Calu3 (cell line): Measurements from ENCODE around the gene PNPLA7. TPM values are rescaled to one million over a fixed set of nuclear protein-coding genes. Genes with fewer than 3 reads are reported as not detected.

Experiments used
- BruUV-seq: library from RNA; stranded (reverse); fragments of 400-500 nt; replicated peaks from 2 replicates; lab custom pipeline; 2021; lab: Mats Ljungman, UMichigan
- CTCF ChIA-PET: fragments of 300-600 bp; sonication (Branson Sonifier 250); formaldehyde crosslinking; loops from one replicate; lab custom pipeline; 2022; ENCODE audit warnings: antibody characterized with exemption; lab: Charles Lee
- DNase-seq: peaks from one replicate; pipeline ENCODE4 v3.0.0; 2022
- H3K27ac Mint-ChIP-seq: one replicate; pipeline ENCODE4 v1.8.0; 2022; ENCODE audit warnings: mixed read lengths; ENCODE audit not compliant: unreplicated experiment
- H3K27me3 Mint-ChIP-seq: one replicate; pipeline ENCODE4 v1.8.0; 2022; ENCODE audit warnings: mixed read lengths; ENCODE audit not compliant: unreplicated experiment
- H3K36me3 Mint-ChIP-seq: one replicate; pipeline ENCODE4 v1.8.0; 2022; ENCODE audit warnings: mild to moderate bottlenecking, moderate library complexity, mixed read lengths; ENCODE audit not compliant: insufficient read depth, unreplicated experiment
- H3K4me1 Mint-ChIP-seq: one replicate; pipeline ENCODE4 v1.8.0; 2022; ENCODE audit warnings: mild to moderate bottlenecking, low read depth, mixed read lengths; ENCODE audit not compliant: unreplicated experiment
- H3K4me3 Mint-ChIP-seq: one replicate; pipeline ENCODE4 v1.8.0; 2022; ENCODE audit warnings: mild to moderate bottlenecking, low read depth, moderate library complexity, mixed read lengths; ENCODE audit not compliant: unreplicated experiment
- H3K9me3 Mint-ChIP-seq: one replicate; pipeline ENCODE4 v1.8.0; 2022; ENCODE audit warnings: low read depth, mixed read lengths; ENCODE audit not compliant: unreplicated experiment
- CTCF ChIP-seq: fragments of 200-600 bp; IDR thresholded peaks from one replicate; pipeline ENCODE4 v1.8.0; 2022; ENCODE audit warnings: antibody characterized with exemption; ENCODE audit not compliant: unreplicated experiment
- intact Hi-C: fragments of 100-400 bp; cut with micrococcal nuclease; formaldehyde crosslinking; loops from one replicate; pipeline ENCODE4 v1.10.0; 2022; ENCODE audit not compliant: unreplicated experiment
- total RNA-seq: library from RNA; stranded (reverse); gene quantifications from 2 replicates; pipeline ENCODE4 v1.2.3, GENCODE V29; 2022

The PNPLA7 gene
- total RNA-seq, 1 experiment from 2014 or later = 1.8 TPM

DNA sequence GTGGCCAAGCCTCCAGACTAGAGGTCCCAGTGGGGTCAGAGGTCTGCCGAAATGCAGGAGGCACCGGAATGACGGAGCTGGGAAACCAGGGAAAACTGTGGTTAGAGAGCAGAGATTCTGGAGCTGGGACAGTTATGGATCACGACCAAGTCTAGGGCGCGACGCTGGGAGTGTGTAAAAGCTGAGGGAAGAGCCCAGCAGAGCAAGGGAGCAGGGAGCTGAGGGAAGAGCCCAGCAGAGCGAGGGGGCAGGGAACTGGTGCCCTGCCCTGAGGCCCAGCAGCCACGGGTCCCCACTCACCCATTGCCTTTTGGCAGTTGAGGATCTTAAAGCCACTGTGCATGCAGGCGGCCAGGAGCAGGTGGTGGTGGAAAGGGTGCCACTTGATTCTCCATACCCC lies 13.9 kb upstream of the PNPLA7 start:
- H3K4me1 Mint-ChIP-seq = no peaks in the 10 kb centered on the region
- H3K27me3 Mint-ChIP-seq = no peaks in the 10 kb centered on the region
- CTCF ChIA-PET = no interaction called here
- H3K36me3 Mint-ChIP-seq = peaks cover 16% of the 10 kb centered on the region
- H3K9me3 Mint-ChIP-seq = no peaks in the 10 kb centered on the region
- no peak for DNase-seq
- intact Hi-C loops = no loop called here
- no TSS peak for BruUV-seq
- no peak overlapping the region for H3K4me3 Mint-ChIP-seq
- peak overlapping the region; percentile 42 for H3K27ac Mint-ChIP-seq
- TF ChIP-seq CTCF = no peak

DNA sequence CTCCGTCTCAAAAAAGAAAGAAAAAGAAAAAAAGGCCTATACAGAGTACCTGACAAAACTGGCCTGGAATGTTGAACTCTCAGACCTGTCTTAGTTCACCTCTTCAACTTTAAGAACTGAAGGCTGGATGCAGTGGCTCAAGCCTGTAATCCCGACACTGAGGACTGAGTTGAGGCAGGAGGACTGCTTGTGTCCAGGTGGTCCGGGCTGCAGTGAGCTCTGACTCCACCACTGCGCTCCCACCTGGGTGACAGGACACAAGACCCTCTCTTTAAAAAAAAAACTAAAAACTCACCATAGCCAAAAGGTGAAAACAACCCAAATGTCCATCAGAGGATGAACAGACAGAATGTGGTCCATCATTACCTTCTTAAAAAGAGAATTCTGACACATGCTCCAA lies 7.9 kb upstream of the PNPLA7 start:
- peaks cover 25% of the 10 kb centered on the region for H3K36me3 Mint-ChIP-seq
- no peaks in the 10 kb centered on the region for H3K9me3 Mint-ChIP-seq
- H3K27me3 Mint-ChIP-seq = no peaks in the 10 kb centered on the region
- no TSS peak for BruUV-seq
- DNase-seq = no peak
- no peak for TF ChIP-seq CTCF
- H3K4me1 Mint-ChIP-seq = no peaks in the 10 kb centered on the region
- H3K27ac Mint-ChIP-seq = no peak overlapping the region
- CTCF ChIA-PET = interaction anchor here (0.6 kb wide), 1 partner anchor 307 kb away, joined by 4 read pairs; the partner anchor contains the start of gene STPG3
- intact Hi-C loops = no loop called here
- no peak overlapping the region for H3K4me3 Mint-ChIP-seq

DNA sequence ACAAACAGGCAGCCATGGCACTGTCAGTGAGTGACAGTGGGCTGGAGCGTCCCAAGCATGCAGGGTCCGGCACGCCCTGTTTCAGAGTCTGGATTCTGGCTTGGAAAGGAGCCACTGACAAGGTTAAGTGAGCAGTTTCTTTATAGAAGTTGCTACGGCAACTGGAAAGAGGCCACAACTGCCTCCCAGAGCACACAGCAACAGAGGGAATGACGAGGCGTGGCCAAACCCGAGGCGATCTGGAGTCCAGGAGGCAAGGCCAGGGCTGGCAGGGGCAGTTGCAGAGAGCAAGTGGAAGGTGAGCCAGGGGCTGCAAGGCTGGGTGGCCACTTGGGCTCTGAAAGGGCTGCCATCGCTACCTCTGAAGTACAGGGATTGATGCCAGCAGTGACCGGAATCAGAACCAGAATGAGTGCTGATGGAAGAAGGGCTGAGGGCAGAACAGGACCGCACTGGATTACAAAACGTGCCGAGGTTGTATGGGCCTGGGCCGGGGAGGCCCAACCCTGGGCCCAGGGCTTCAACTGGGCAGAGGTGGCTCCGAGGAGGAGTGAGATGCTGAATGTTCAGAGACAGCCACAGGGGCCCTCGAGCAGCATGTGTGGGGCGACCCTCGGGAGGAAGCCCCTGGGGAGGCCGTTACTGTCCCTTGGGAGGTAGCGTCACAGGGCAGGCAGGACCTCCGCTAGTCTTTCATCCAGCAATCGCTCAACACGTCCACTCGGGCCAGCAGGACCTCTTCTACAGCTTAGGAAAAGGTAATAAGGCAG lies 6.1 kb upstream of the PNPLA7 start:
- H3K27ac Mint-ChIP-seq = no peak overlapping the region
- TF ChIP-seq CTCF = no peak
- CTCF ChIA-PET = no interaction called here
- no TSS peak for BruUV-seq
- intact Hi-C loops = no loop called here
- no peaks in the 10 kb centered on the region for H3K9me3 Mint-ChIP-seq
- H3K27me3 Mint-ChIP-seq = no peaks in the 10 kb centered on the region
- no peaks in the 10 kb centered on the region for H3K4me1 Mint-ChIP-seq
- H3K4me3 Mint-ChIP-seq = no peak overlapping the region
- DNase-seq = no peak
- peaks cover 30% of the 10 kb centered on the region for H3K36me3 Mint-ChIP-seq

- CTCF ChIA-PET = no interaction called here
These were observed 5.0 kb upstream of the PNPLA7 start for GRCh38 chr9:137555179-137555578.

More at GRCh38 chr9:137555179-137555578, 5.0 kb upstream of the PNPLA7 start:
- Mint-ChIP-seq H3K27me3 (no peaks in the 10 kb centered on the region), H3K27ac (no peak overlapping the region), H3K4me1 (no peaks in the 10 kb centered on the region), H3K9me3 (no peaks in the 10 kb centered on the region), H3K4me3 (no peak overlapping the region), H3K36me3 (peaks cover 39% of the 10 kb centered on the region)
- intact Hi-C loops = no loop called here
- no TSS peak for BruUV-seq
- TF ChIP-seq CTCF = no peak
- no peak for DNase-seq
